HepG2 (cell line): ENCODE results near the gene TMEM204. TPM values are rescaled to one million over a fixed set of nuclear protein-coding genes. Genes with fewer than 3 reads are reported as not detected.

ENCODE experiments used
- ARNTL ChIP-seq: sonication (generic); formaldehyde crosslinking; IDR thresholded peaks from 2 replicates; pipeline ENCODE4 v1.4.0; 2020; ENCODE audit warnings: mild to moderate bottlenecking, missing genetic modification reagents
- DMTF1 ChIP-seq: sonication (generic); formaldehyde crosslinking; IDR thresholded peaks from 2 replicates; pipeline ENCODE4 v1.4.0; 2020; ENCODE audit warnings: mild to moderate bottlenecking, missing genetic modification reagents
- EHMT2 ChIP-seq: fragments of 200-600 bp; sonication (generic); IDR thresholded peaks from 2 replicates; pipeline ENCODE4 v1.7.0; 2017; ENCODE audit warnings: antibody characterized with exemption, low read depth, low read length, borderline replicate concordance
- GATA4 ChIP-seq: sonication (generic); IDR thresholded peaks from 2 replicates; pipeline ENCODE4 v1.6.1; 2016; ENCODE audit warnings: antibody characterized with exemption, low read depth, borderline replicate concordance
- GFI1 ChIP-seq: sonication (generic); formaldehyde crosslinking; IDR thresholded peaks from 2 replicates; pipeline ENCODE4 v1.5.0; 2020; ENCODE audit warnings: missing genetic modification reagents, mild to moderate bottlenecking, borderline replicate concordance
- IRF2 ChIP-seq: IDR thresholded peaks from 2 replicates; pipeline ENCODE4 v1.6.1; 2018; ENCODE audit warnings: missing genetic modification reagents, missing compliant biosample characterization
- MEF2D ChIP-seq: sonication (generic); formaldehyde crosslinking; IDR thresholded peaks from 2 replicates; pipeline ENCODE4 v1.5.1; 2020; ENCODE audit warnings: mild to moderate bottlenecking, missing genetic modification reagents
- MIXL1 ChIP-seq: IDR thresholded peaks from 2 replicates; pipeline ENCODE4 v1.6.1; 2016
- NR2C2 ChIP-seq: sonication (generic); formaldehyde crosslinking; IDR thresholded peaks from 2 replicates; pipeline ENCODE4 v1.4.0; 2020; ENCODE audit warnings: missing genetic modification reagents, mild to moderate bottlenecking, moderate library complexity, borderline replicate concordance
- TEAD2 ChIP-seq: sonication (generic); formaldehyde crosslinking; IDR thresholded peaks from 2 replicates; pipeline ENCODE4 v1.9.0; 2021; ENCODE audit warnings: missing genetic modification reagents
- THAP9 ChIP-seq: sonication (generic); formaldehyde crosslinking; IDR thresholded peaks from 2 replicates; pipeline ENCODE4; 2020; ENCODE audit warnings: missing genetic modification reagents, mild to moderate bottlenecking, borderline replicate concordance
- U2AF2 ChIP-seq: fragments of 200-400 bp; formaldehyde crosslinking; IDR thresholded peaks from 2 replicates; pipeline ENCODE4 v1.6.1; 2017; ENCODE audit warnings: low read depth, mild to moderate bottlenecking, low read length
- XBP1 ChIP-seq: sonication (generic); formaldehyde crosslinking; IDR thresholded peaks from 2 replicates; pipeline ENCODE4 v1.5.0; 2020; ENCODE audit warnings: missing genetic modification reagents
- ZBTB10 ChIP-seq: sonication (generic); formaldehyde crosslinking; IDR thresholded peaks from 2 replicates; pipeline ENCODE4 v1.4.0; 2020; ENCODE audit warnings: missing genetic modification reagents, borderline replicate concordance
- ZFP82 ChIP-seq: sonication (generic); formaldehyde crosslinking; IDR thresholded peaks from 2 replicates; pipeline ENCODE4 v1.5.1; 2020; ENCODE audit warnings: mild to moderate bottlenecking, missing genetic modification reagents, borderline replicate concordance
- ZNF143 ChIP-seq: sonication (generic); formaldehyde crosslinking; IDR thresholded peaks from 2 replicates; pipeline ENCODE4 v1.4.0; 2020; ENCODE audit warnings: missing genetic modification reagents
- ZNF335 ChIP-seq: sonication (generic); formaldehyde crosslinking; IDR thresholded peaks from 2 replicates; pipeline ENCODE4 v1.4.0; 2020; ENCODE audit warnings: missing genetic modification reagents
- ZNF556 ChIP-seq: sonication (generic); formaldehyde crosslinking; IDR thresholded peaks from 2 replicates; pipeline ENCODE4 v1.4.0; 2020; ENCODE audit warnings: mild to moderate bottlenecking, missing genetic modification reagents, borderline replicate concordance
- ZNF704 ChIP-seq: sonication (generic); formaldehyde crosslinking; IDR thresholded peaks from 2 replicates; pipeline ENCODE4 v1.8.1; 2023; ENCODE audit warnings: mild to moderate bottlenecking, inconsistent platforms, moderate library complexity, missing genetic modification reagents, borderline replicate concordance
- ZNF747 ChIP-seq: sonication (generic); formaldehyde crosslinking; IDR thresholded peaks from 2 replicates; pipeline ENCODE4 v1.8.1; 2023; ENCODE audit warnings: missing genetic modification reagents, mild to moderate bottlenecking, borderline replicate concordance
- ZNF749 ChIP-seq: sonication (generic); formaldehyde crosslinking; IDR thresholded peaks from 2 replicates; pipeline ENCODE4 v1.8.0; 2022; ENCODE audit warnings: mild to moderate bottlenecking, missing genetic modification reagents, moderate library complexity, borderline replicate concordance
- ZNF839 ChIP-seq: sonication (generic); formaldehyde crosslinking; IDR thresholded peaks from 2 replicates; pipeline ENCODE4 v1.4.0; 2020; ENCODE audit warnings: missing genetic modification reagents, mild to moderate bottlenecking, borderline replicate concordance
- polyA plus RNA-seq, 8 experiments: library from polyadenylated mRNA; depleted of rRNA in 3 of 8; stranded (reverse) in 7 of 8; unstranded in 1 of 8; fragments of >200 nt; fragmentation: Illumina TruSeq in 4 of 8; extraction: Trizol in 4 of 8; gene quantifications; 2 replicates each; pipeline versions ENCODE4 v1.2.1 to v1.2.3, GENCODE V29; 2011 to 2016; ENCODE audit warnings: low read depth in 4 of 8, missing spikeins in 1 of 8, mixed read lengths in 1 of 8; ENCODE audit not compliant: insufficient read depth in 1 of 8
- total RNA-seq, 5 experiments: library from RNA; depleted of rRNA; stranded (reverse); fragments of >200 nt; fragmentation: Illumina TruSeq; extraction: Trizol; gene quantifications; 2 replicates each; pipeline ENCODE4 v1.2.3, GENCODE V29; 2016; ENCODE audit warnings: low read depth in 1 of 5

TMEM204 gene
- total and polyA plus RNA-seq, 2 of the 13 experiments (the other 11 are each of a cell fraction or from before 2014, with no cell fraction given), result not detected

GRCh38 chr16:1493746-1494094 lies 39.7 kb upstream of the TMEM204 start (continued):
- TF ChIP-seq EHMT2, result no peak
- no peak for TF ChIP-seq TEAD2
- no peak for TF ChIP-seq GATA4
- no peak for TF ChIP-seq DMTF1
- TF ChIP-seq U2AF2, result no peak
- no peak for TF ChIP-seq ARNTL
- TF ChIP-seq ZNF143, result no peak
- no peak for TF ChIP-seq ZBTB10 (CRISPR knock-in tag)
- TF ChIP-seq ZNF839 (CRISPR knock-in tag), result no peak
- TF ChIP-seq THAP9 (CRISPR knock-in tag), result no peak
- no peak for TF ChIP-seq ZNF335
- no peak for TF ChIP-seq ZNF704 (CRISPR knock-in tag)
- TF ChIP-seq MEF2D (CRISPR knock-in tag), result no peak
- no peak for TF ChIP-seq ZFP82
- TF ChIP-seq ZNF749 (CRISPR knock-in tag), result no peak
- no peak for TF ChIP-seq IRF2 (CRISPR knock-in tag)
- no peak for TF ChIP-seq NR2C2 (CRISPR knock-in tag)
- TF ChIP-seq GFI1 (CRISPR knock-in tag), result peak; percentile 4; the same call in 1 of the 2 replicates
- TF ChIP-seq MIXL1 (CRISPR knock-in tag), result no peak
- no peak for TF ChIP-seq ZNF556 (CRISPR knock-in tag)
- no peak for TF ChIP-seq ZNF747 (CRISPR knock-in tag)
- no peak for TF ChIP-seq XBP1 (CRISPR knock-in tag)
